ENCODE measurements around the gene UBE2J2. TPM values are rescaled to one million over a fixed set of nuclear protein-coding genes. Genes with fewer than 3 reads are reported as not detected.

The UBE2J2 gene
- total and polyA plus RNA-seq, 2 donors (not counting 3 experiments of a cell fraction or from before 2014, with no cell fraction given) = 60.7 to 80.7 TPM

DNA sequence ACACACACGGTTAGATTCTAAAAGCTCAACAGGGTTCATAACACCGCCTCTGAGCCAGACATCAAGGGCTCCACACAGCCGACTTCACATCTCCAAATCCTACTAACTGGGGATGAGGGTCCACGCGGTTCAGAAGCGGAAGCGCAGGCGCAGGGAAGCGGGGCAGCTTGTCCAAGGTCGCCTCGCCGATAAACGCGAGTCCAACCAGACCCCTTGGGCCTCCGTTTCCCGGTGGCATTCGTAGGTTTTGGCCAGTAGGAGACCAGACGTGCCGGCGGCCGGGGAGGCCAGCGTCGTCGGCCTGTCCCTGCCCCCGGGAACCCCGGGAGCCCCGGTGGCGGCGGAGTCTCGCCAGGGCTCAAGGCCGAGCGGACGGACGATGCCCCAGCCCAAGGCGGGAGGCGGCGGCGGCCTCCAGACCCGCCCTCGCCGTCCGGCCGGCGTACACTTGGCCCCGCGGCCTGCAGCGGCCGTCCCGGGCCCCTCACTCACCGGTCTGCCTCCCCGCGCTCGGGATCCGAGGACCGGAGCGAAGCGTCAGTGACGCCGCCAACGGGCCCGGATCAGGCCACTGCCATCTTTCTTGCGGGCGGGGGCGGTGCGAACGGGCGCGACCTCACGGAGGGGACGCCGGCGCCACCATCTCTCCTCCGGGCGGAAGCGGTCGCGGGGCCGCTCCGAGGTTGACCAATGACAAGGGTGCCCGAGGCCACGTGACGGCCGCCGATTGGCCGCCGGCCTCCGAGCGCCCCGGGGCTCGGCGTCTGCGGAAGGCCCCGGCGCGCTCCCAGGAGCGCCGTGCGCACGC lies 42.0 kb downstream of the UBE2J2 start, which contains the start of gene SDF4:
TSS of gene SDF4 (minus strand) at position 602 of the 808 bp plus-strand sequence. CDS start 3,229 bp downstream, outside the sequence.
- H3K4me3 ChIP-seq (replicated peaks in 1 of 3; ENCODE audit: insufficient read depth in 1 of 3, low read depth in 1 of 3, low read length in 3 of 3) = peak within 1 kb of the TSS; percentile 54 to 88 (median 80)

More for the DNA sequence above, 42.0 kb downstream of the UBE2J2 start, which contains the start of gene SDF4:
- peak; percentile 93 for FAIRE-seq
- Histone ChIP-seq H2AFZ (ENCODE audit: low read depth, low read length) (peak within 1 kb of the TSS; percentile 4), H3K27me3 (ENCODE audit: control insufficient read depth in 2 of 2, insufficient read depth in 2 of 2, low read length in 2 of 2) (no peaks in the 10 kb centered on the region), H3K4me2 (ENCODE audit: insufficient read depth, low read length) (peak within 1 kb of the TSS; percentile 87), H4K20me1 (replicated peaks; ENCODE audit: control insufficient read depth, extremely low read depth, insufficient read depth, low read length) (no peaks in the 10 kb centered on the region), H3K9me1 (replicated peaks; ENCODE audit: control insufficient read depth, extremely low read depth, insufficient read depth, low read length) (no peaks in the 10 kb centered on the region), H3K9ac (replicated peaks; ENCODE audit: extremely low read depth, insufficient read depth, low read length) (peak within 1 kb of the TSS; percentile 69), H3K79me2 (ENCODE audit: control insufficient read depth, insufficient read depth, low read length) (peaks cover 63% of the 10 kb centered on the region), H3K36me3 (ENCODE audit: control insufficient read depth in 2 of 2, extremely low read depth in 1 of 2, insufficient read depth in 2 of 2, low read length in 2 of 2) (peaks cover 6 to 11% of the 10 kb centered on the region in 2 experiments), H3K27ac (ENCODE audit: insufficient read depth, low read depth, low read length) (peak within 1 kb of the TSS; percentile 39), H3K4me1 (ENCODE audit: control insufficient read depth, extremely low read depth, insufficient read depth, low read length) (peaks cover 6% of the 10 kb centered on the region), H3K9me3 (replicated peaks; ENCODE audit: control insufficient read depth, insufficient read depth, low read length) (no peaks in the 10 kb centered on the region)
- dilution Hi-C loops (cut with MboI; ENCODE audit: extremely low pct_ligation_motif_present, low sequenced_read_pairs) (no loop called here), intact Hi-C loops (cut with micrococcal nuclease) (loop anchor here (1.0 to 2.0 kb wide), 5 partner anchors 19 to 198 kb away; partner anchors contain the start of gene PUSL1)
- CTCF ChIA-PET = interaction anchor here (0.6 to 3.7 kb wide), 8 partner anchors 19 to 247 kb away, joined by 3 to 43 read pairs (median 5); no protein-coding TSS in a partner anchor
- POLR2A ChIA-PET = interaction anchor here (0.8 to 1.1 kb wide), 2 partner anchors 40 to 113 kb away, joined by 3 read pairs; no protein-coding TSS in a partner anchor
- TF ChIP-seq, protein P1, sequence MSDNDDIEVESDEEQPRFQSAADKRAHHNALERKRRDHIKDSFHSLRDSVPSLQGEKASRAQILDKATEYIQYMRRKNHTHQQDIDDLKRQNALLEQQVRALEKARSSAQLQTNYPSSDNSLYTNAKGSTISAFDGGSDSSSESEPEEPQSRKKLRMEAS (IDR thresholded peaks at IDR 0.05; ENCODE audit: insufficient read depth, insufficient read length) = peak; percentile 85
- peak; percentile 82 for TF ChIP-seq POLR2AphosphoS5 (IDR thresholded peaks at IDR 0.05; ENCODE audit: insufficient read depth, low read depth, low read length)
- TF ChIP-seq POLR2A (IDR thresholded peaks at IDR 0.05; ENCODE audit: low read depth, low read length) = peak; percentile 94
- no peak for TF ChIP-seq FOS (IDR thresholded peaks at IDR 0.05; ENCODE audit: borderline replicate concordance, insufficient read depth, low read length)
- TF ChIP-seq, protein P2, sequence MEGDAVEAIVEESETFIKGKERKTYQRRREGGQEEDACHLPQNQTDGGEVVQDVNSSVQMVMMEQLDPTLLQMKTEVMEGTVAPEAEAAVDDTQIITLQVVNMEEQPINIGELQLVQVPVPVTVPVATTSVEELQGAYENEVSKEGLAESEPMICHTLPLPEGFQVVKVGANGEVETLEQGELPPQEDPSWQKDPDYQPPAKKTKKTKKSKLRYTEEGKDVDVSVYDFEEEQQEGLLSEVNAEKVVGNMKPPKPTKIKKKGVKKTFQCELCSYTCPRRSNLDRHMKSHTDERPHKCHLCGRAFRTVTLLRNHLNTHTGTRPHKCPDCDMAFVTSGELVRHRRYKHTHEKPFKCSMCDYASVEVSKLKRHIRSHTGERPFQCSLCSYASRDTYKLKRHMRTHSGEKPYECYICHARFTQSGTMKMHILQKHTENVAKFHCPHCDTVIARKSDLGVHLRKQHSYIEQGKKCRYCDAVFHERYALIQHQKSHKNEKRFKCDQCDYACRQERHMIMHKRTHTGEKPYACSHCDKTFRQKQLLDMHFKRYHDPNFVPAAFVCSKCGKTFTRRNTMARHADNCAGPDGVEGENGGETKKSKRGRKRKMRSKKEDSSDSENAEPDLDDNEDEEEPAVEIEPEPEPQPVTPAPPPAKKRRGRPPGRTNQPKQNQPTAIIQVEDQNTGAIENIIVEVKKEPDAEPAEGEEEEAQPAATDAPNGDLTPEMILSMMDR (IDR thresholded peaks at IDR 0.05; ENCODE audit: extremely low read depth in 1 of 2, insufficient read depth in 1 of 2, low read depth in 1 of 2, low read length in 2 of 2) = no peak
- BruUV-seq (replicated peaks) = no TSS peak
- peak; percentile 97 for DNase-seq (ENCODE audit: low read depth, low spot score)
